OCI-LY7 (cell line): ENCODE measurements around the gene GPR156. TPM values are rescaled to one million over a fixed set of nuclear protein-coding genes. Genes with fewer than 3 reads are reported as not detected.

ENCODE experiments used
- BruUV-seq: library from RNA; stranded (reverse); fragments of 400-500 nt; replicated peaks from 2 replicates; lab custom pipeline; 2021; lab: Mats Ljungman, UMichigan
- CTCF ChIA-PET: fragments of 300-600 bp; sonication (Branson Sonifier 250); formaldehyde crosslinking; loops from one replicate; lab custom pipeline; 2022; ENCODE audit warnings: antibody characterized with exemption; ENCODE audit not compliant: unreplicated experiment; lab: Charles Lee
- POLR2A ChIA-PET: fragments of 300-600 bp; sonication (Branson Sonifier 250); formaldehyde crosslinking; loops from one replicate; lab custom pipeline; 2022; ENCODE audit warnings: antibody characterized with exemption; lab: Charles Lee
- DNase-seq: peaks from one replicate; pipeline ENCODE4 v3.0.0-alpha.2; 2015; ENCODE audit warnings: low spot score
- H2AFZ ChIP-seq: fragments of 200-600 bp; sonication (generic), shearing (Covaris generic); 2 replicates; pipeline ENCODE4 v1.6.1; 2014; ENCODE audit warnings: mild to moderate bottlenecking, antibody characterized with exemption, low read length, moderate library complexity
- H3K27ac ChIP-seq: fragments of 200-600 bp; sonication (generic); 2 replicates; pipeline ENCODE4 v1.5.1; 2014; ENCODE audit warnings: mixed run types, low read depth, mild to moderate bottlenecking, moderate library complexity, low read length, inconsistent platforms; ENCODE audit not compliant: poor library complexity, severe bottlenecking
- H3K36me3 ChIP-seq: fragments of 200-600 bp; sonication (generic); 2 replicates; pipeline ENCODE4 v1.6.1; 2014; ENCODE audit warnings: mild to moderate bottlenecking, antibody characterized with exemption, low read length, moderate library complexity, mixed read lengths; ENCODE audit not compliant: insufficient read depth
- H3K4me1 ChIP-seq: fragments of 200-600 bp; sonication (generic); 2 replicates; pipeline ENCODE4 v1.5.1; 2014; ENCODE audit warnings: mild to moderate bottlenecking, low read length; ENCODE audit not compliant: insufficient read depth, poor library complexity, severe bottlenecking
- H3K4me2 ChIP-seq: fragments of 200-600 bp; sonication (generic); 2 replicates; pipeline ENCODE4 v1.6.1; 2014; ENCODE audit warnings: mild to moderate bottlenecking, low read length
- H3K4me3 ChIP-seq: fragments of 200-600 bp; sonication (generic); 2 replicates; pipeline ENCODE4 v1.5.1; 2014; ENCODE audit warnings: mild to moderate bottlenecking, low read depth, low read length; ENCODE audit not compliant: poor library complexity, severe bottlenecking
- H3K79me2 ChIP-seq: fragments of 200-600 bp; sonication (generic); 2 replicates; pipeline ENCODE4 v1.6.1; 2016; ENCODE audit warnings: low read depth, mild to moderate bottlenecking, low read length, moderate library complexity, mixed read lengths; ENCODE audit not compliant: insufficient read depth
- H3K9me2 ChIP-seq: fragments of 200-600 bp; sonication (generic); 2 replicates; pipeline ENCODE4 v1.6.1; 2016; ENCODE audit warnings: mild to moderate bottlenecking, low read length, mixed read lengths; ENCODE audit not compliant: insufficient read depth
- H3K9me3 ChIP-seq: fragments of 200-600 bp; sonication (generic); 2 replicates; pipeline ENCODE4 v1.6.1; 2014; ENCODE audit warnings: mild to moderate bottlenecking, mixed run types, low read length, mixed read lengths
- H4K20me1 ChIP-seq: fragments of 200-600 bp; sonication (generic); 2 replicates; pipeline ENCODE4 v1.6.1; 2014; ENCODE audit warnings: mild to moderate bottlenecking, antibody characterized with exemption, low read length, moderate library complexity, mixed read lengths; ENCODE audit not compliant: insufficient read depth
- CTCF ChIP-seq: fragments of 200-600 bp; sonication (generic); conservative IDR thresholded peaks from 2 replicates; pipeline ENCODE4 v1.5.1; 2014; ENCODE audit warnings: mild to moderate bottlenecking, antibody characterized with exemption, low read length, moderate library complexity, mixed read lengths
- EZH2phosphoT487 ChIP-seq: fragments of 200-600 bp; sonication (generic); IDR thresholded peaks from 2 replicates; pipeline ENCODE4 v1.6.1; 2018; ENCODE audit warnings: low read depth, borderline replicate concordance, mild to moderate bottlenecking, mixed run types, antibody characterized with exemption, low read length, moderate library complexity, mixed read lengths
- intact Hi-C: fragments of 100-400 bp; cut with micrococcal nuclease; formaldehyde crosslinking; loops from one replicate; pipeline ENCODE4 v1.10.0; 2022; ENCODE audit not compliant: unreplicated experiment
- total RNA-seq, 2 experiments: library from RNA; depleted of rRNA in 1 of 2; stranded (reverse); fragments of >200 nt in 1 of 2; shearing (Covaris generic) in 1 of 2; gene quantifications; 2 replicates each; pipeline ENCODE4 v1.2.3, GENCODE V29; 2014 to 2022

Gene GPR156
- total RNA-seq, 2 experiments from 2014 or later, result 0.03 to 0.13 TPM

GRCh38 chr3:120180731-120181412 is 104.2 kb downstream of the GPR156 start:
- BruUV-seq, result no TSS peak
- Histone ChIP-seq H3K36me3 (no peaks in the 10 kb centered on the region), H4K20me1 (no peaks in the 10 kb centered on the region), H3K4me1 (no peaks in the 10 kb centered on the region), H3K27ac (no peak overlapping the region), H3K9me2 (no peaks in the 10 kb centered on the region), H3K9me3 (no peaks in the 10 kb centered on the region), H3K4me2 (no peak overlapping the region), H3K4me3 (no peak overlapping the region), H2AFZ (no peak overlapping the region), H3K79me2 (no peaks in the 10 kb centered on the region)
- no peak for DNase-seq
- TF ChIP-seq CTCF (no peak), EZH2phosphoT487 (no peak)
- intact Hi-C loops, result loop anchor here (5.0 kb wide), 1 partner anchor 289 kb away; no protein-coding TSS in a partner anchor
- CTCF ChIA-PET, result no interaction called here
- POLR2A ChIA-PET, result no interaction called here

DNA sequence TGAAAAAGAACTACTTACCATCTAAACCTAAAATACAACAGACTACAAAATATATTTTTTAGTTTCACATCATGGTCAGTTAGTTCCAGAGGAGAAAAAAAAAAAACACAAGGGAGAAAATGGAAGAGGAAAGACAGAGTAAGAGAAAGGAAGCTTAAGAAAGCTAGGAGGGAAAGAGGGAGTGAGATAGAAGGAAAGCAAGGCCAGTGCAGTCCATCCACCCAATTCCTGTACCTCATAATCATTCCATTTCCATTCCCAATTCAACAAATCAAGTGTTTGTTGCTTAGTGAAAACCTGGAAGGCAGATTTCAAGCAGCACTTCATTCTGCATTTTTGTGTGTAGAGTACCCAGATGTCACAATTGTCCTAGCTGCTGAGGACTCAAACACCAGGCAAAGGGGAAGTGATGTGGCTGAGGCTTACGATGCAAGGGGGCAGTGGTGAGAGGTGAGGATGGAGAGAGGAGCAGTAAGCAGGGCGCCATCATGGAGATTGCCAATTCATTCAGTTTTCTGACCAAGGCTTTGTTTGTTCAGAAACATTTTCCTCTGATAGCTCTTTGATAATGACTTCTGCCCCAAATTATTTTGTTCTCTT is 107.2 kb downstream of the GPR156 start:
- Histone ChIP-seq H3K4me1 (no peaks in the 10 kb centered on the region), H3K36me3 (no peaks in the 10 kb centered on the region), H3K9me3 (no peaks in the 10 kb centered on the region), H3K4me2 (no peak overlapping the region), H3K27ac (no peak overlapping the region), H3K9me2 (no peaks in the 10 kb centered on the region), H3K79me2 (no peaks in the 10 kb centered on the region), H3K4me3 (no peak overlapping the region), H2AFZ (no peak overlapping the region), H4K20me1 (no peaks in the 10 kb centered on the region)
- CTCF ChIA-PET, result no interaction called here
- DNase-seq, result no peak
- no TSS peak for BruUV-seq
- TF ChIP-seq EZH2phosphoT487 (no peak), CTCF (no peak)
- POLR2A ChIA-PET, result no interaction called here
- intact Hi-C loops, result no loop called here

DNA sequence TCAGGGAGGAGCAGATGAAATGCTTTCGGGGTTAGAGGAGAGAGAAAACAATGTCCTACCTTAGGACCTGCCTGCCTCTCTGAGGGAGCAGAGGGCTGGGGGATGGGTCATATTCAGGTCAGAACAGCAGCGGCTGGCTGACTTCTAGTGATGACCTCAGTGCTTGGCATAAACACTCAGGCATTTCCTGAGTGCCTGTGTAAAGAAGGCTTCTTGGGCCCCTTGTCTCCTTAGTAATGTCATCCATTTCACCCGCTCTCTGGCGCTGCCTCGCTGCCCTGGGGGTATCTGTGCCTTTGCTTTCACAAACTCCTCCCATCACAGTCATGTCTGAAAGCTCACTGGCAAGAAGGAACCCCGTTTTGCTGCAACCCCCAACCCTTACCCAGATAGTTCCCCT is 107.9 kb downstream of the GPR156 start:
- no peak overlapping the region for H3K4me2 ChIP-seq
- no peak overlapping the region for H2AFZ ChIP-seq

More for the DNA sequence above, 107.9 kb downstream of the GPR156 start:
- POLR2A ChIA-PET, result no interaction called here
- no TSS peak for BruUV-seq
- Histone ChIP-seq H3K36me3 (no peaks in the 10 kb centered on the region), H3K79me2 (no peaks in the 10 kb centered on the region), H4K20me1 (no peaks in the 10 kb centered on the region), H3K9me2 (no peaks in the 10 kb centered on the region), H3K4me1 (no peaks in the 10 kb centered on the region), H3K4me3 (no peak overlapping the region), H3K27ac (no peak overlapping the region), H3K9me3 (no peaks in the 10 kb centered on the region)
- no peak for TF ChIP-seq CTCF
- no peak for TF ChIP-seq EZH2phosphoT487
- CTCF ChIA-PET, result no interaction called here
- intact Hi-C loops, result no loop called here
- DNase-seq, result no peak
